Neural progenitor cell (in vitro differentiated cells): Measurements from ENCODE around the gene SPACA6.

Source experiments
- EZH2 ChIP-seq: fragments of 200-600 bp; sonication (generic); IDR thresholded peaks from 2 replicates; pipeline ENCODE4 v1.6.1; 2017; ENCODE audit warnings: antibody characterized with exemption, mild to moderate bottlenecking, moderate library complexity
- EZH2phosphoT487 ChIP-seq: fragments of 200-600 bp; sonication (generic); IDR thresholded peaks from 2 replicates; pipeline ENCODE4 v1.6.1; 2017; ENCODE audit warnings: antibody characterized with exemption
- TF ChIP-seq, protein P1 (sequence below): fragments of 200-600 bp; sonication (generic); IDR thresholded peaks from 2 replicates; pipeline ENCODE4 v1.5.1; 2017; ENCODE audit warnings: antibody characterized with exemption, mild to moderate bottlenecking

DNA sequence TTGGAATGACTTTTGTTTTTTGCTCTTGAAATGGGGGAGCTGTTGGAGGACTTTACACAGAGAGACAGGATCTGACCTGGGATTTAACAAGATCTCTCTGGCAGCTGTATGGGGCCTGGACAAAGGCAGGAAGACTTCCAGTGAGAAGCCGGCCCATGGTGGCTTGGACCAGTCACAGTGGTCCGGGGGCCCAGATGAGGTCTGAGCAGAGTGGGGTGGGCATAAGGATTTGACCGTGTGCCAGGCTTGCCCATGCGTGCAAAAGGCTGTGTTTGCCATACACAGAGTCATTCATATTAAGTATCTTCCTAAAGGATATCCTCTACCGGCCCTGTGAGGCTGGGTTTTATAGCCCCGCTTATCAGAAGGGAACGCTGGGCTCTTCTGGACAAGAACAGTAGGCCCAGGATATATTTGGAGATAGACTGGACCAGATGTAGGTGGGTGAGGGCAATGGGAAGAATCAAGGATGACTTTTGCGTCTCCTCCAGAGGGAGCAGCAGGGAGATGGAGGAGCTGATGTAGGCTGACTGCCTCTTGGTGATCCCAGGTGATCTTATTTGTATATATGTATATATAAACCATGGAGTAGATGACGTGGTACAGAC is 4.1 kb downstream of the SPACA6 start:
- TF ChIP-seq, protein P1, sequence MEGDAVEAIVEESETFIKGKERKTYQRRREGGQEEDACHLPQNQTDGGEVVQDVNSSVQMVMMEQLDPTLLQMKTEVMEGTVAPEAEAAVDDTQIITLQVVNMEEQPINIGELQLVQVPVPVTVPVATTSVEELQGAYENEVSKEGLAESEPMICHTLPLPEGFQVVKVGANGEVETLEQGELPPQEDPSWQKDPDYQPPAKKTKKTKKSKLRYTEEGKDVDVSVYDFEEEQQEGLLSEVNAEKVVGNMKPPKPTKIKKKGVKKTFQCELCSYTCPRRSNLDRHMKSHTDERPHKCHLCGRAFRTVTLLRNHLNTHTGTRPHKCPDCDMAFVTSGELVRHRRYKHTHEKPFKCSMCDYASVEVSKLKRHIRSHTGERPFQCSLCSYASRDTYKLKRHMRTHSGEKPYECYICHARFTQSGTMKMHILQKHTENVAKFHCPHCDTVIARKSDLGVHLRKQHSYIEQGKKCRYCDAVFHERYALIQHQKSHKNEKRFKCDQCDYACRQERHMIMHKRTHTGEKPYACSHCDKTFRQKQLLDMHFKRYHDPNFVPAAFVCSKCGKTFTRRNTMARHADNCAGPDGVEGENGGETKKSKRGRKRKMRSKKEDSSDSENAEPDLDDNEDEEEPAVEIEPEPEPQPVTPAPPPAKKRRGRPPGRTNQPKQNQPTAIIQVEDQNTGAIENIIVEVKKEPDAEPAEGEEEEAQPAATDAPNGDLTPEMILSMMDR: no peak
- TF ChIP-seq EZH2phosphoT487 (no peak), EZH2 (no peak)
